ENCODE measurements around the gene BRD7.

BRD7 gene

DNA sequence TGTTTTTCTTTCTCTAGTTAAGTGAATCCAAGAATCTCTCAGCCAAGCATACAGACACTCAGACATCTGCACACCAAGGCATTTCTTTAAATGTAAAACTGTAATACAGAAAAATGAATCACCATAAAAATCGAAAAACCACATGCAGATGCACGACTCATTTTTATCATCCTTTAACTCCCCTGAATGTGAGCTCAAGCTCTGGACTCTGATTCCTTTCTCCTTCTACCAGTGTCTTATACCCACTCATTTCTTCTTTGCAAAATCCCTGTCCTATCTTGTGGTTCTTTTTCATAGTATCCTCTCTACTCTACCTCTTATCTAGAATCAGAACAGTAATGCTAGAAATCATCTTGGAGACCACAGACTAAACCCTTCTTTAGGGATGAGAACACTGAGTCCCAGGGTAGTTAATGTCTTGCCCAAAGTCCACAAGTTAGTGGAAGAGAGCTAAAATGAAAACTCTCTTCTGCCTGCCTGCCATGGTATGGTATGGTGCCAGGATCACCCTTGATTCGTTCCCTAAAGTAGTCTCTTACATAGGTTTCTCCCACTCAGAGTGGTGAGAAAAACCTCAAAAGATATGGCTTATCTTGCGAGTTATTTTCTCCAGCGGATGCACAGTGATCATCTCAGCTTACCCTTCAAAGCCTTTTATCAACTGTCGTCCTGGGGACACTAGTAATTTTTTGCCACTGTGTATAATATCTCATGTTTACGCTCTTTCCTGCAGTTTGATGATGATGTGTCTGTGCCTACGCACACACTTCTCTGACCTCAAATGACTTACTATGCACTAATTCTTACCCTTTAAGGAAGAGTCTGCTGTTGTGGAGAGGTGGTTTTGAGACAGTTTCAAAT is 30.2 kb downstream of the BRD7 start:
- no peak overlapping the region for H3K27ac ChIP-seq (replicated peaks; ENCODE audit: low read length)
- no peak overlapping the region for H3K18ac ChIP-seq (ENCODE audit: low read length)
- H3K79me1 ChIP-seq (ENCODE audit: low read depth, low read length) = no peaks in the 10 kb centered on the region
- H3K4me3 ChIP-seq (ENCODE audit: low read length in 2 of 2) = no peak overlapping the region
- no peak overlapping the region for H4K91ac ChIP-seq (ENCODE audit: low read depth, low read length, poor library complexity)
- no CpG with 5 or more reads among the region's 8 CpGs for WGBS, 2 donors (ENCODE audit: extremely low coverage in 2 of 2, insufficient read length in 2 of 2, insufficient replicate concordance in 1 of 2)
- H2BK15ac ChIP-seq (ENCODE audit: low read length) = no peak overlapping the region
- no peak overlapping the region for H2BK120ac ChIP-seq (ENCODE audit: low read depth, low read length)
- H3K27me3 ChIP-seq (ENCODE audit: control insufficient read depth in 3 of 3, insufficient read depth in 3 of 3, low read depth in 1 of 3, low read length in 3 of 3) = no peaks in the 10 kb centered on the region
- H2BK12ac ChIP-seq (ENCODE audit: low read length) = no peak overlapping the region
- H3K36me3 ChIP-seq (replicated peaks in 1 of 2; ENCODE audit: control insufficient read depth in 2 of 2, insufficient read depth in 2 of 2, low read length in 2 of 2) = peaks cover 21 to 97% of the 10 kb centered on the region in 2 donors
- no peak overlapping the region for H2AFZ ChIP-seq (ENCODE audit: low read length)
- no peak overlapping the region for H3K9ac ChIP-seq (ENCODE audit: low read depth, low read length, poor library complexity)
- H4K8ac ChIP-seq (ENCODE audit: low read depth, low read length) = no peak overlapping the region
- no peak overlapping the region for H2AK5ac ChIP-seq (ENCODE audit: low read depth, low read length)
- H3K4me1 ChIP-seq (ENCODE audit: control insufficient read depth in 2 of 2, insufficient read depth in 1 of 2, low read depth in 1 of 2, low read length in 2 of 2) = no peaks in the 10 kb centered on the region
- H3K14ac ChIP-seq (ENCODE audit: low read length) = no peak overlapping the region
- no peaks in the 10 kb centered on the region for H3K9me3 ChIP-seq (replicated peaks in 1 of 2; ENCODE audit: control insufficient read depth in 2 of 2, insufficient read depth in 1 of 2, low read depth in 1 of 2, low read length in 2 of 2)
- no peak overlapping the region for H3K23ac ChIP-seq (ENCODE audit: low read depth, low read length, poor library complexity)
- no peak overlapping the region for H3K4ac ChIP-seq (ENCODE audit: low read length)
- no peak for DNase-seq (ENCODE audit: low spot score)
- no peak overlapping the region for H3K4me2 ChIP-seq (ENCODE audit: insufficient read depth, low read length, poor library complexity, severe bottlenecking)
- no peak overlapping the region for H2BK5ac ChIP-seq (ENCODE audit: low read length)

DNA sequence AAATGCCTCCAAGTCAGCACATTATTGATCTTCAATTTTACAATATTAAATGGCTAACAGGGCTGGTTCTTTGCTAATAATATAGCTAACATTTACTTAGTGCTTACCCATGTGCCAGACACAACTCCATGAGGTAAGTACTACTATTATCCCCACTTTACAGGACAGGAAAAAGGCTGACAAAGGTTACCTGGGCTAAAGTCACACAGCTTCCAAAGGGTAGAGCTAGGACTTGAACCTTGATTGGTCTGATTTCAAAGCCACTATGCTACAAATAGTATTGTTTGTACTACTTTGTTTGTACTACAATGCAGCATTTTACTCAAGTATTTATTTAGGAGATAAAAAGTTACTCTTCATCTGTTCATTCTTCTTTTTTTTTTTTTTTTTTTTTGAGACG is 31.9 kb downstream of the BRD7 start:
- no peak overlapping the region for H2BK12ac ChIP-seq (ENCODE audit: low read length)
- peaks cover 0 to 3% of the 10 kb centered on the region in 2 donors for H3K9me3 ChIP-seq (replicated peaks in 1 of 2; ENCODE audit: control insufficient read depth in 2 of 2, insufficient read depth in 1 of 2, low read depth in 1 of 2, low read length in 2 of 2)
- no peak overlapping the region for H3K9ac ChIP-seq (ENCODE audit: low read depth, low read length, poor library complexity)
- H3K4me1 ChIP-seq (ENCODE audit: control insufficient read depth in 2 of 2, insufficient read depth in 1 of 2, low read depth in 1 of 2, low read length in 2 of 2) = no peaks in the 10 kb centered on the region
- no peak overlapping the region for H3K27ac ChIP-seq (replicated peaks; ENCODE audit: low read length)
- H2AK5ac ChIP-seq (ENCODE audit: low read depth, low read length) = no peak overlapping the region
- no peak overlapping the region for H2BK5ac ChIP-seq (ENCODE audit: low read length)
- H2BK120ac ChIP-seq (ENCODE audit: low read depth, low read length) = no peak overlapping the region
- no peak overlapping the region for H3K4ac ChIP-seq (ENCODE audit: low read length)
- H3K4me2 ChIP-seq (ENCODE audit: insufficient read depth, low read length, poor library complexity, severe bottlenecking) = no peak overlapping the region
- H3K79me1 ChIP-seq (ENCODE audit: low read depth, low read length) = no peaks in the 10 kb centered on the region
- no peak overlapping the region for H4K91ac ChIP-seq (ENCODE audit: low read depth, low read length, poor library complexity)
- no peak overlapping the region for H3K18ac ChIP-seq (ENCODE audit: low read length)
- DNase-seq (ENCODE audit: low spot score) = no peak
- no peak overlapping the region for H3K4me3 ChIP-seq (ENCODE audit: low read length in 2 of 2)
- peaks cover 21 to 97% of the 10 kb centered on the region in 2 donors for H3K36me3 ChIP-seq (replicated peaks in 1 of 2; ENCODE audit: control insufficient read depth in 2 of 2, insufficient read depth in 2 of 2, low read length in 2 of 2)
- no peak overlapping the region for H3K23ac ChIP-seq (ENCODE audit: low read depth, low read length, poor library complexity)
- H2BK15ac ChIP-seq (ENCODE audit: low read length) = no peak overlapping the region
- no CpG with 5 or more reads among the region's 1 CpG for WGBS, 2 donors (ENCODE audit: extremely low coverage in 2 of 2, insufficient read length in 2 of 2, insufficient replicate concordance in 1 of 2)
- no peak overlapping the region for H2AFZ ChIP-seq (ENCODE audit: low read length)
- H4K8ac ChIP-seq (ENCODE audit: low read depth, low read length) = no peak overlapping the region
- H3K14ac ChIP-seq (ENCODE audit: low read length) = no peak overlapping the region
- H3K27me3 ChIP-seq (ENCODE audit: control insufficient read depth in 3 of 3, insufficient read depth in 3 of 3, low read depth in 1 of 3, low read length in 3 of 3) = no peaks in the 10 kb centered on the region

DNA sequence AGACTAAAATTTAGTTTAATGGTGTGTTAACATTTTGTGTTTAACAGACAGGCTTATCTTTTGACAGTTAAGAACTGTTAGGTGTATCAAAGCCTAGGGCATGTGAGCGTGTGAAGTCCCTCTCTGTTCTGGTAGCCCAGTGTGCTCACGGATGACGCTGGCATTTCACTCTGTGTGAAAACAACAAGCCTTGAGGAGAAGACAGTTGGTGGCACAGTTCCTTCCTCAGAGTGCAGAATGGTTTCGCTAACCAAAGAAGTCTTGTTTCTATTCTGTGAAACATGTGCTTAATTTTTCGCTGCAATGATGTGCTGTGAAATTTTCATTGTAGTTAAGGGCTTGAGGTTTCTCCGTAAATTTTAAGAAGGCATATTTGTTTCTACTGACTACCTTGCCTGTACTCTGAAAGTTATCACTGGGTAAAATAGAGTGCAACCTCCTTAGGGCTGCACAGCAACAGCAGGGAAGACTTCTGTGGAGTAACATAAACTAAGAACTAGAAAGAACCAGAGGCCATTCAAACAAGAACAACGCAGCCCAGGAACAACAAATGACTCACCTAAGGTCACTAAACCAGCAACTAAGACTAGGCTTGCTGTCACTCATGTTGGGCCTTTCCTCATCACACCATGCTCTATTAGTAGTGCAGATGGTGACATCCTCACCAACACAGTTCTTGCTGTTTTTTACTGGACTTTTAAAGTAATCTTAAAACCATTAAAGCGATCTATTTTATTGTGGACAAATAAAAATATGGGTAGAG is 33.4 kb downstream of the BRD7 start:
- Histone ChIP-seq H3K23ac (ENCODE audit: low read depth, low read length, poor library complexity) (no peak overlapping the region), H3K4me2 (ENCODE audit: insufficient read depth, low read length, poor library complexity, severe bottlenecking) (no peak overlapping the region), H3K14ac (ENCODE audit: low read length) (no peak overlapping the region), H2BK120ac (ENCODE audit: low read depth, low read length) (no peak overlapping the region), H2AK5ac (ENCODE audit: low read depth, low read length) (no peak overlapping the region), H3K27me3 (ENCODE audit: control insufficient read depth in 3 of 3, insufficient read depth in 3 of 3, low read depth in 1 of 3, low read length in 3 of 3) (no peaks in the 10 kb centered on the region), H4K91ac (ENCODE audit: low read depth, low read length, poor library complexity) (no peak overlapping the region), H3K36me3 (replicated peaks in 1 of 2; ENCODE audit: control insufficient read depth in 2 of 2, insufficient read depth in 2 of 2, low read length in 2 of 2) (peaks cover 21 to 95% of the 10 kb centered on the region in 2 donors), H2AFZ (ENCODE audit: low read length) (no peak overlapping the region), H2BK15ac (ENCODE audit: low read length) (no peak overlapping the region), H3K4me3 (ENCODE audit: low read length in 2 of 2) (no peak overlapping the region), H3K18ac (ENCODE audit: low read length) (no peak overlapping the region), H3K4ac (ENCODE audit: low read length) (no peak overlapping the region), H3K9me3 (replicated peaks in 1 of 2; ENCODE audit: control insufficient read depth in 2 of 2, insufficient read depth in 1 of 2, low read depth in 1 of 2, low read length in 2 of 2) (peaks cover 0 to 3% of the 10 kb centered on the region in 2 donors), H3K27ac (replicated peaks; ENCODE audit: low read length) (no peak overlapping the region), H2BK12ac (ENCODE audit: low read length) (no peak overlapping the region), H3K79me1 (ENCODE audit: low read depth, low read length) (no peaks in the 10 kb centered on the region), H4K8ac (ENCODE audit: low read depth, low read length) (no peak overlapping the region), H2BK5ac (ENCODE audit: low read length) (no peak overlapping the region), H3K4me1 (ENCODE audit: control insufficient read depth in 2 of 2, insufficient read depth in 1 of 2, low read depth in 1 of 2, low read length in 2 of 2) (no peaks in the 10 kb centered on the region), H3K9ac (ENCODE audit: low read depth, low read length, poor library complexity) (no peak overlapping the region)
- DNase-seq (ENCODE audit: low spot score) = no peak
- no CpG with 5 or more reads among the region's 8 CpGs for whole genome bisulfite sequencing, 2 donors (ENCODE audit: extremely low coverage in 2 of 2, insufficient read length in 2 of 2, insufficient replicate concordance in 1 of 2)
